H1 (cell line): ENCODE data around the gene RPL28. TPM values are rescaled to one million over a fixed set of nuclear protein-coding genes. Genes with fewer than 3 reads are reported as not detected.

Source experiments
- BRCA1 ChIP-seq: IDR thresholded peaks from 2 replicates; pipeline ENCODE4 v1.6.1; 2012; ENCODE audit warnings: low read depth, low read length, improper control_type of control experiment
- CHD7 ChIP-seq: fragments of 300-600 bp; sonication (generic); IDR thresholded peaks from 2 replicates; pipeline ENCODE4 v1.7.1; 2012; ENCODE audit warnings: low read length, moderate library complexity, mild to moderate bottlenecking, inconsistent platforms; ENCODE audit not compliant: insufficient replicate concordance
- EZH2 ChIP-seq: fragments of 200-600 bp; sonication (generic); IDR thresholded peaks from 2 replicates; pipeline ENCODE4 v1.7.1; 2012; ENCODE audit warnings: low read depth, mild to moderate bottlenecking, moderate library complexity, low read length, inconsistent platforms; ENCODE audit not compliant: severe bottlenecking
- KDM1A ChIP-seq: fragments of 200-600, 300-600 bp; sonication (generic); IDR thresholded peaks from 2 replicates; pipeline ENCODE4 v1.7.1; 2016; ENCODE audit warnings: mild to moderate bottlenecking, low read length, borderline replicate concordance
- POLR2A ChIP-seq, 2 experiments: IDR thresholded peaks; 1 replicate in 1 of 2; 2 replicates in 1 of 2; pipeline ENCODE4 v1.6.1; 2011; ENCODE audit warnings: low read depth in 2 of 2, low read length in 2 of 2, mild to moderate bottlenecking in 2 of 2; ENCODE audit errors: control extremely low read depth in 1 of 2
- RFX5 ChIP-seq: IDR thresholded peaks from 2 replicates; pipeline ENCODE4 v1.6.1; 2011; ENCODE audit warnings: low read depth, low read length, improper control_type of control experiment, borderline replicate concordance
- SP1 ChIP-seq: IDR thresholded peaks from 2 replicates; pipeline ENCODE4 v1.6.1; 2011; ENCODE audit warnings: low read depth, low read length
- TAF1 ChIP-seq: IDR thresholded peaks from 2 replicates; pipeline ENCODE4 v1.6.1; 2011; ENCODE audit warnings: mild to moderate bottlenecking, low read depth, low read length
- polyA plus RNA-seq, 7 experiments: library from polyadenylated mRNA; depleted of rRNA in 3 of 7; stranded (reverse) in 5 of 7; unstranded in 2 of 7; fragments of >200 nt in 5 of 7; fragments of 200-250 nt in 2 of 7; gene quantifications; 1 replicate in 5 of 7; 2 replicates in 1 of 7; 4 replicates in 1 of 7; pipeline versions ENCODE4 v1.2.1 to v1.2.3, GENCODE V29; 2011 to 2013; ENCODE audit warnings: missing spikeins in 2 of 7, mixed read lengths in 2 of 7
- total RNA-seq: library from RNA; stranded (reverse); fragmentation: NEBNext Ultra II Directional; extraction: Animal tissue kit (Norgen Biotek cat#: 25700); gene quantifications from 2 replicates; pipeline ENCODE4 v1.2.1, GENCODE V29; 2021

RPL28 gene
- total and polyA plus RNA-seq, 2 of the 8 experiments (the other 6 are each of a cell fraction or from before 2014, with no cell fraction given) = 2,123 to 8,402 TPM

GRCh38 chr19:55358943-55359908, 26.5 kb upstream of the RPL28 start (continued):
- TF ChIP-seq CHD7 (no peak), SP1 (no peak), KDM1A (no peak), BRCA1 (no peak), RFX5 (no peak), POLR2A (IDR thresholded peaks at IDR 0.05; ENCODE audit: control extremely low read depth in 1 of 2, low read depth in 2 of 2, low read length in 2 of 2) (no peak), TAF1 (no peak), EZH2 (no peak)
